SH-SY5Y (cell line): ENCODE data around the gene TIPIN.

Experiments
- GATA2 ChIP-seq: IDR thresholded peaks from 2 replicates; pipeline ENCODE4 v1.6.1; 2011; ENCODE audit warnings: mild to moderate bottlenecking, low read depth, low read length
- GATA3 ChIP-seq: IDR thresholded peaks from 2 replicates; pipeline ENCODE4 v1.6.1; 2011; ENCODE audit warnings: low read depth, mild to moderate bottlenecking, low read length, moderate library complexity

The TIPIN gene

GRCh38 chr15:66328771-66329170 is 27.7 kb downstream of the TIPIN start:
- TF ChIP-seq GATA3 (no peak), GATA2 (no peak)

GRCh38 chr15:66327736-66328135 is 28.7 kb downstream of the TIPIN start:
- no peak for TF ChIP-seq GATA2
- no peak for TF ChIP-seq GATA3

- TF ChIP-seq GATA3: no peak
- no peak for TF ChIP-seq GATA2
Measured at GRCh38 chr15:66326051-66326450, 30.4 kb downstream of the TIPIN start.

- TF ChIP-seq GATA3 (no peak), GATA2 (no peak)
Measured at GRCh38 chr15:66323312-66323928, 33.1 kb downstream of the TIPIN start.

- no peak for TF ChIP-seq GATA3
- TF ChIP-seq GATA2: no peak
Measured at GRCh38 chr15:66312144-66312543, 44.3 kb downstream of the TIPIN start.

GRCh38 chr15:66310786-66311185 is 45.7 kb downstream of the TIPIN start:
- TF ChIP-seq GATA2 (no peak), GATA3 (no peak)

GRCh38 chr15:66309828-66310227 is 46.7 kb downstream of the TIPIN start:
- no peak for TF ChIP-seq GATA2
- TF ChIP-seq GATA3: no peak

GRCh38 chr15:66308531-66308930 is 48.0 kb downstream of the TIPIN start:
- TF ChIP-seq GATA3: no peak
- TF ChIP-seq GATA2: no peak

GRCh38 chr15:66306381-66306780 is 50.1 kb downstream of the TIPIN start:
- no peak for TF ChIP-seq GATA3
- no peak for TF ChIP-seq GATA2

GRCh38 chr15:66302489-66303278 is 53.8 kb downstream of the TIPIN start:
- TF ChIP-seq GATA2 (no peak), GATA3 (no peak)

GRCh38 chr15:66298803-66299251 is 57.7 kb downstream of the TIPIN start:
- no peak for TF ChIP-seq GATA2
- TF ChIP-seq GATA3: no peak

GRCh38 chr15:66296186-66296585 is 60.3 kb downstream of the TIPIN start:
- TF ChIP-seq GATA2 (no peak), GATA3 (no peak)

- TF ChIP-seq GATA2 (0 out of 2 replicates have a peak, but pooled peaks have one; percentile 9), GATA3 (no peak)
Measured at GRCh38 chr15:66294932-66295235, 61.6 kb downstream of the TIPIN start.

- TF ChIP-seq GATA3 (no peak), GATA2 (no peak)
Measured at GRCh38 chr15:66294157-66294931, 62.1 kb downstream of the TIPIN start.
